Neural progenitor cell (in vitro differentiated cells): Measurements from ENCODE around the gene KIF26A. TPM values are rescaled to one million over a fixed set of nuclear protein-coding genes. Genes with fewer than 3 reads are reported as not detected.

ENCODE experiments used
- DNase-seq: peaks from one replicate; pipeline ENCODE4 v3.0.0-alpha.2; 2016; ENCODE audit warnings: low spot score
- H2AFZ ChIP-seq: fragments of 200-600 bp; sonication (generic); replicated peaks from 2 replicates; pipeline ENCODE4 v1.6.1; 2016; ENCODE audit warnings: antibody characterized with exemption
- H3F3A ChIP-seq: fragments of 200-600 bp; sonication (generic); 2 replicates; pipeline ENCODE4 v1.6.1; 2016; ENCODE audit warnings: antibody characterized with exemption, low read depth
- H3K27ac ChIP-seq: fragments of 200-600 bp; sonication (generic); 2 replicates; pipeline ENCODE4 v1.5.1; 2016; ENCODE audit warnings: mild to moderate bottlenecking
- H3K27me3 ChIP-seq: fragments of 200-600 bp; sonication (generic); 2 replicates; pipeline ENCODE4 v1.6.1; 2016; ENCODE audit warnings: mild to moderate bottlenecking, moderate library complexity
- H3K36me3 ChIP-seq: fragments of 200-600 bp; sonication (generic); 2 replicates; pipeline ENCODE4 v1.5.1; 2016
- H3K4me1 ChIP-seq: fragments of 200-600 bp; sonication (generic); 2 replicates; pipeline ENCODE4 v1.6.1; 2016; ENCODE audit warnings: mixed run types
- H3K4me2 ChIP-seq: fragments of 200-600 bp; sonication (generic); 2 replicates; pipeline ENCODE4 v1.6.1; 2016
- H3K4me3 ChIP-seq: fragments of 200-600 bp; sonication (generic); 2 replicates; pipeline ENCODE4 v1.5.1; 2016
- H3K79me2 ChIP-seq: fragments of 200-600 bp; sonication (generic); 2 replicates; pipeline ENCODE4 v1.6.1; 2016; ENCODE audit warnings: low read depth
- H3K9ac ChIP-seq: fragments of 200-600 bp; sonication (generic); 2 replicates; pipeline ENCODE4 v1.6.1; 2016
- H3K9me3 ChIP-seq: fragments of 200-600 bp; sonication (generic); 2 replicates; pipeline ENCODE4 v1.5.1; 2016; ENCODE audit warnings: low read depth
- H4K20me1 ChIP-seq: fragments of 200-600 bp; sonication (generic); 2 replicates; pipeline ENCODE4 v1.6.1; 2016; ENCODE audit warnings: low read depth
- H3K27ac Mint-ChIP-seq: 3 replicates; pipeline ENCODE4 v1.8.0; 2021; ENCODE audit warnings: mixed read lengths
- H3K27me3 Mint-ChIP-seq: 2 replicates; pipeline ENCODE4 v1.8.0; 2022; ENCODE audit warnings: low read depth, mild to moderate bottlenecking, inconsistent platforms, moderate library complexity, mixed read lengths; ENCODE audit not compliant: insufficient read depth
- H3K36me3 Mint-ChIP-seq: 3 replicates; pipeline ENCODE4 v1.8.0; 2021; ENCODE audit warnings: mixed read lengths
- H3K4me1 Mint-ChIP-seq: 3 replicates; pipeline ENCODE4 v1.8.0; 2021; ENCODE audit warnings: mixed read lengths
- H3K4me3 Mint-ChIP-seq: 3 replicates; pipeline ENCODE4 v1.8.0; 2021; ENCODE audit warnings: mild to moderate bottlenecking, moderate library complexity, mixed read lengths
- H3K9me3 Mint-ChIP-seq: 3 replicates; pipeline ENCODE4 v1.8.0; 2020; ENCODE audit warnings: mixed read lengths
- EZH2 ChIP-seq: fragments of 200-600 bp; sonication (generic); IDR thresholded peaks from 2 replicates; pipeline ENCODE4 v1.6.1; 2017; ENCODE audit warnings: antibody characterized with exemption, mild to moderate bottlenecking, moderate library complexity
- EZH2phosphoT487 ChIP-seq: fragments of 200-600 bp; sonication (generic); IDR thresholded peaks from 2 replicates; pipeline ENCODE4 v1.6.1; 2017; ENCODE audit warnings: antibody characterized with exemption
- total RNA-seq: library from RNA; depleted of rRNA; stranded (reverse); fragments of >200 nt; gene quantifications from 2 replicates; pipeline ENCODE4 v1.2.3, GENCODE V29; 2015; ENCODE audit warnings: low replicate concordance
- TF ChIP-seq, protein P1 (sequence below): fragments of 200-600 bp; sonication (generic); IDR thresholded peaks from 2 replicates; pipeline ENCODE4 v1.5.1; 2017; ENCODE audit warnings: antibody characterized with exemption, mild to moderate bottlenecking

KIF26A gene
- total RNA-seq, 1 donor from 2014 or later, result 6.1 TPM

DNA sequence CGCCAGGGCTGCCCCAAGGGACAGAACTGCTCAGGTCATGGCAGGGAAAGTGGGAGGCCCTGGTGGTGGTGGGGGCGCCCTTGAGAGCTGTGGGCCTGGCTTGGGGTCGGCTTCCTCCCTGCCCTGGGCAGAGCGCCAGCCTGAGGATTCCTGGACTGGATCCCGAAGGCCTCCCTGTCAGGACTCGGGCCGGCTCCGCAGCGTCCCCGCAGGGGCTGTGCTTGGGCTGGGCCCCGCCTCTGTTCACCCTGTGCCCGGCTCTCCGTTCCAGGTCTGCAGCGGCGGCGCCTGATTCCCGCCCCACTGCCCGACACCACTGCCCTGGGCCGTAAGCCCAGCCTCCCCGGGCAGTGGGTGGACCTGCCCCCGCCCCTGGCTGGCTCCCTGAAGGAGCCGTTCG lies 39.9 kb downstream of the KIF26A start:
- peaks cover 11% of the 10 kb centered on the region for H3K4me1 ChIP-seq
- H3K9me3 ChIP-seq, result no peaks in the 10 kb centered on the region
- H3K4me3 ChIP-seq, result no peak overlapping the region
- H3K9ac ChIP-seq, result no peak overlapping the region
- no peak for TF ChIP-seq EZH2phosphoT487
- TF ChIP-seq, protein P1, sequence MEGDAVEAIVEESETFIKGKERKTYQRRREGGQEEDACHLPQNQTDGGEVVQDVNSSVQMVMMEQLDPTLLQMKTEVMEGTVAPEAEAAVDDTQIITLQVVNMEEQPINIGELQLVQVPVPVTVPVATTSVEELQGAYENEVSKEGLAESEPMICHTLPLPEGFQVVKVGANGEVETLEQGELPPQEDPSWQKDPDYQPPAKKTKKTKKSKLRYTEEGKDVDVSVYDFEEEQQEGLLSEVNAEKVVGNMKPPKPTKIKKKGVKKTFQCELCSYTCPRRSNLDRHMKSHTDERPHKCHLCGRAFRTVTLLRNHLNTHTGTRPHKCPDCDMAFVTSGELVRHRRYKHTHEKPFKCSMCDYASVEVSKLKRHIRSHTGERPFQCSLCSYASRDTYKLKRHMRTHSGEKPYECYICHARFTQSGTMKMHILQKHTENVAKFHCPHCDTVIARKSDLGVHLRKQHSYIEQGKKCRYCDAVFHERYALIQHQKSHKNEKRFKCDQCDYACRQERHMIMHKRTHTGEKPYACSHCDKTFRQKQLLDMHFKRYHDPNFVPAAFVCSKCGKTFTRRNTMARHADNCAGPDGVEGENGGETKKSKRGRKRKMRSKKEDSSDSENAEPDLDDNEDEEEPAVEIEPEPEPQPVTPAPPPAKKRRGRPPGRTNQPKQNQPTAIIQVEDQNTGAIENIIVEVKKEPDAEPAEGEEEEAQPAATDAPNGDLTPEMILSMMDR, result no peak
- no peak for TF ChIP-seq EZH2
- no peaks in the 10 kb centered on the region for H4K20me1 ChIP-seq
- peaks cover 2% of the 10 kb centered on the region for H3K27me3 Mint-ChIP-seq
- no peak overlapping the region for H3K27ac Mint-ChIP-seq
- H3K27ac ChIP-seq, result no peak overlapping the region
- no peaks in the 10 kb centered on the region for H3F3A ChIP-seq
- H2AFZ ChIP-seq, result no peak overlapping the region
- peaks cover 3% of the 10 kb centered on the region for H3K4me1 Mint-ChIP-seq
- DNase-seq, result no peak
- H3K36me3 ChIP-seq, result no peaks in the 10 kb centered on the region
- H3K4me3 Mint-ChIP-seq, result no peak overlapping the region
- no peak overlapping the region for H3K4me2 ChIP-seq
- no peaks in the 10 kb centered on the region for H3K36me3 Mint-ChIP-seq
- H3K9me3 Mint-ChIP-seq, result no peaks in the 10 kb centered on the region
- H3K79me2 ChIP-seq, result no peaks in the 10 kb centered on the region
- no peaks in the 10 kb centered on the region for H3K27me3 ChIP-seq

DNA sequence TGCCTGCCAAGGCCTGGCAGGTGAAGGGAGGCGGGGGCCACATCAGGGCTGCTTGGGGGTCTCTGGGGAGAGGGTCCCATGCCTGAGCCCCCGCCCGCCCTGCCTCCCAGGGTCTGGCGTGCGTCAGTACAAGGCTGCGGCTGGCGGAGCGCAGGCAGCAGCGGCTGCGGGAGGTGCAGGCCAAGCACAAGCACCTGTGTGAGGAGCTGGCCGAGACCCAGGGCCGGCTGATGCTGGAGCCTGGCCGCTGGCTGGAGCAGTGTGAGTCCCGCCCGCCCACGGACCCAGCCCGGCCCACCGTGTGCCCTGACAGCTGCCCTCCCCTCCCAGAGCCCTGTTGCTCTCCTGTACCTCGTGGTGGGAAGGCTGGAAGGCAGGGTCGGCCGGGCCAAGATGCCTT lies 40.7 kb downstream of the KIF26A start:
- H4K20me1 ChIP-seq, result no peaks in the 10 kb centered on the region
- H3K27ac Mint-ChIP-seq, result no peak overlapping the region
- H3K36me3 ChIP-seq, result no peaks in the 10 kb centered on the region
- H3K79me2 ChIP-seq, result no peaks in the 10 kb centered on the region
- TF ChIP-seq EZH2phosphoT487 (no peak), EZH2 (no peak)
- TF ChIP-seq, protein P1, result no peak
- no peak for DNase-seq
- no peak overlapping the region for H3K4me3 Mint-ChIP-seq
- no peaks in the 10 kb centered on the region for H3K9me3 ChIP-seq
- no peaks in the 10 kb centered on the region for H3F3A ChIP-seq
- H3K4me2 ChIP-seq, result no peak overlapping the region
- H3K9ac ChIP-seq, result no peak overlapping the region
- H2AFZ ChIP-seq, result no peak overlapping the region
- peaks cover 3% of the 10 kb centered on the region for H3K4me1 Mint-ChIP-seq
- H3K9me3 Mint-ChIP-seq, result no peaks in the 10 kb centered on the region
- H3K27me3 Mint-ChIP-seq, result peaks cover 2% of the 10 kb centered on the region
- no peak overlapping the region for H3K27ac ChIP-seq
- H3K27me3 ChIP-seq, result no peaks in the 10 kb centered on the region
- H3K4me3 ChIP-seq, result no peak overlapping the region
- H3K36me3 Mint-ChIP-seq, result no peaks in the 10 kb centered on the region
- peaks cover 11% of the 10 kb centered on the region for H3K4me1 ChIP-seq

DNA sequence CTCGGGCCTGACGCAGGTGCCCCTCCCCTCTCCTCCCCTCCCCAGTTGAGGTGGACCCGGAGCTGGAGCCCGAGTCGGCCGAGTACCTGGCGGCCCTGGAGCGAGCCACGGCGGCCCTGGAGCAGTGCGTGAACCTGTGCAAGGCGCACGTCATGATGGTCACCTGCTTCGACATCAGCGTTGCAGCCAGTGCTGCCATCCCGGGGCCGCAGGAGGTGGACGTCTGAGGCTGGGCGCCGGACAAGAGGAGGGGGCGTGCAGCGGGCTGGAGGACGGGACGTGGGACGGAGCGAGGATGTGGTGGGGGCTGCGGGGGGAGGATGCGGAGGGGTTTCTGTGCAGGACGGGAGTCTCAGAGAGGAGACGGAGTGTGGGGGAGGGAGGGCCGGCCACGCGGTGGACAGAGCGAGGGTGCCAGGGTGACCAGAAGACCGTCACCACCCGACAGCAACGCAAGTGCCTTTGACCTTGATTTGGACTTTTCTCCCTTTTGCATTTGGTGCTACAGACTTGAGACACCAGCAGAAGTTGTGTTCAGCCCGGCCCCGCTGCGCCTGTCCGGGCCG lies 41.3 kb downstream of the KIF26A start:
- TF ChIP-seq, protein P1, result no peak
- TF ChIP-seq EZH2, result no peak
- TF ChIP-seq EZH2phosphoT487, result no peak
- H3K27ac Mint-ChIP-seq, result no peak overlapping the region
- no peaks in the 10 kb centered on the region for H4K20me1 ChIP-seq

More for the DNA sequence above, 41.3 kb downstream of the KIF26A start:
- no peaks in the 10 kb centered on the region for H3F3A ChIP-seq
- no peaks in the 10 kb centered on the region for H3K9me3 ChIP-seq
- Mint-ChIP-seq H3K9me3 (no peaks in the 10 kb centered on the region), H3K4me3 (no peak overlapping the region), H3K27me3 (peaks cover 2% of the 10 kb centered on the region), H3K4me1 (peaks cover 3% of the 10 kb centered on the region), H3K36me3 (no peaks in the 10 kb centered on the region)
- H2AFZ ChIP-seq, result no peak overlapping the region
- DNase-seq, result no peak
- H3K9ac ChIP-seq, result no peak overlapping the region
- H3K4me1 ChIP-seq, result peaks cover 11% of the 10 kb centered on the region
- no peak overlapping the region for H3K4me3 ChIP-seq
- H3K36me3 ChIP-seq, result no peaks in the 10 kb centered on the region
- no peaks in the 10 kb centered on the region for H3K27me3 ChIP-seq
- no peaks in the 10 kb centered on the region for H3K79me2 ChIP-seq
- no peak overlapping the region for H3K4me2 ChIP-seq
- H3K27ac ChIP-seq, result no peak overlapping the region
